Measurements from ENCODE around the gene KCNA10.

Gene KCNA10

DNA sequence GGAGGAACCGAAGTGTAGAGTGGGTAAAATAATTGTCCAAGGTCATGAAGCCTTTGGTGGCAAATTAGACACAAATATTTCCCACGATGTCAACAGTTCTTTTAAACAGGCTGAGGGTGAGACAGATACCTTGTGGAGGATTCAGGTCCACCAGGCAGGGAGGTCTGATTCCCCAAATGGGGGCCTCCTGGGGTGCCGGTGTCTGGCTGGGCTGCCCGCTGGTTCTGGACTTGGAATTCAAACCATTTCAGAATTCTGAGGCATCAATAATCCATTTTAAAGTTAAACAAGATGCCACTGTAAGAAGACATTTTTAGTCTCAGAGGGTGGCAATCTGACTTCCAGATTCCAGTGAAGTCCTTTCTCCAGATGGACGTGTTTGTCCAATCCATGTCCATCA is 15.5 kb downstream of the KCNA10 start:
- Histone ChIP-seq H2BK120ac (ENCODE audit: insufficient read depth, low read length, poor library complexity) (no peak overlapping the region), H4K12ac (ENCODE audit: low read depth, low read length) (no peak overlapping the region), H2AFZ (ENCODE audit: insufficient read depth, low read length, poor library complexity) (no peak overlapping the region), H3K79me2 (ENCODE audit: control insufficient read depth, insufficient read depth, low read length, poor library complexity) (no peaks in the 10 kb centered on the region), H3K23ac (ENCODE audit: low read length) (no peak overlapping the region), H3K9me3 (ENCODE audit: insufficient read depth, low read depth, low read length) (no peaks in the 10 kb centered on the region), H3K4ac (ENCODE audit: low read depth, low read length) (no peak overlapping the region), H3K79me1 (ENCODE audit: low read length) (no peaks in the 10 kb centered on the region), H3K9ac (ENCODE audit: low read length) (no peak overlapping the region), H3K4me3 (ENCODE audit: low read depth, low read length) (no peak overlapping the region), H3K27me3 (ENCODE audit: insufficient read depth, low read length) (no peaks in the 10 kb centered on the region), H3K36me3 (ENCODE audit: control insufficient read depth in 1 of 2, insufficient read depth in 2 of 2, low read length in 2 of 2) (no peaks in the 10 kb centered on the region), H3K18ac (ENCODE audit: low read length) (no peak overlapping the region), H4K8ac (ENCODE audit: low read depth, low read length) (no peak overlapping the region), H2BK5ac (ENCODE audit: low read depth, low read length, poor library complexity) (no peak overlapping the region), H2AK5ac (ENCODE audit: low read length) (no peak overlapping the region), H3K14ac (ENCODE audit: low read length) (no peak overlapping the region), H3K4me1 (ENCODE audit: control insufficient read depth in 1 of 2, insufficient read depth in 2 of 2, low read length in 2 of 2) (peaks cover 7 to 11% of the 10 kb centered on the region in 2 experiments), H4K91ac (ENCODE audit: low read depth, low read length) (no peak overlapping the region), H3K4me2 (ENCODE audit: low read length) (no peak overlapping the region), H3K27ac (ENCODE audit: low read depth, low read length) (no peak overlapping the region), H2BK12ac (ENCODE audit: low read length) (no peak overlapping the region)
- WGBS (ENCODE audit: extremely low coverage, insufficient coverage, insufficient read length), result no CpG with 5 or more reads among the region's 5 CpGs
- DNase-seq, result no peak

DNA sequence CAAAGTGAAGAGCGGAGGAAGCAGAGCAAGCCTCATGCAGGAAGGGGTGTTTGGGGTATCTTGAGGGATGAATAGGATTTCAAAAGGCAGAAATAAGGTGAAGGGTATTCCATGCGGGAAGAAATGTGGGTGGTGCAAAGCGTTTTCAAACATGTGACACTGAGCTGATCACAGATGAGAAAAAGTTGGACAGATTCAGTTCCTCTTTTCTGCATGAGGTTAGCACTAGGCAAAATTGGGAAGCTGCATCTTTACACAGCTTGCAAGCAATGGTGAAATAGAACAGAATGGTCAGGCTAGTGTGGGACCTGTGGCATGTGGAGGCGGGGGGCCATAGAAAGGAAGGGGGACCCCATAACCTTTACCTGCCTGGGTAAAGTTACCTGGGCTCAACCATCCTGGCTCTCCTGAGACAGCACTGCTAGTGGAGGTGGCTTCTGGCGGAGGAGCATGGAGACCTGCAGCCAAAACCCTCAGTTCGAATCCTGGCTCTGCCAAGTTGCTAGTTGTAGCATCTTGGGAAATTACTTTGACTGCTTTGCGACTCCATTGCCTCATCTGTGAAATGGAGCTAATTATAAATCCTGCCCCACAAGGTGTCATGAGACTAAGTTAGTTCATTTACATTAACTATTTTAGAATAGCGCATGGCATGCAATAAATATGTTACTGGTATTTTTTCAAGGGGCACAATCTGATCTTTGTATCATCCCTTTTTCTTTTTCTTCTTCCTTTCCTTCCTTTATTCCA is 16.4 kb downstream of the KCNA10 start:
- Histone ChIP-seq H3K18ac (ENCODE audit: low read length) (no peak overlapping the region), H2BK120ac (ENCODE audit: insufficient read depth, low read length, poor library complexity) (no peak overlapping the region), H3K14ac (ENCODE audit: low read length) (no peak overlapping the region), H3K79me1 (ENCODE audit: low read length) (no peaks in the 10 kb centered on the region), H4K12ac (ENCODE audit: low read depth, low read length) (no peak overlapping the region), H4K91ac (ENCODE audit: low read depth, low read length) (no peak overlapping the region), H2AK5ac (ENCODE audit: low read length) (no peak overlapping the region), H2BK5ac (ENCODE audit: low read depth, low read length, poor library complexity) (no peak overlapping the region), H3K27ac (ENCODE audit: low read depth, low read length) (no peak overlapping the region), H3K4me1 (ENCODE audit: control insufficient read depth in 1 of 2, insufficient read depth in 2 of 2, low read length in 2 of 2) (peaks cover 4% of the 10 kb centered on the region in 2 experiments), H3K27me3 (ENCODE audit: insufficient read depth, low read length) (no peaks in the 10 kb centered on the region), H3K36me3 (ENCODE audit: control insufficient read depth in 1 of 2, insufficient read depth in 2 of 2, low read length in 2 of 2) (no peaks in the 10 kb centered on the region), H3K79me2 (ENCODE audit: control insufficient read depth, insufficient read depth, low read length, poor library complexity) (no peaks in the 10 kb centered on the region), H3K4ac (ENCODE audit: low read depth, low read length) (no peak overlapping the region), H3K9me3 (ENCODE audit: insufficient read depth, low read depth, low read length) (no peaks in the 10 kb centered on the region), H4K8ac (ENCODE audit: low read depth, low read length) (no peak overlapping the region), H3K4me2 (ENCODE audit: low read length) (no peak overlapping the region), H2AFZ (ENCODE audit: insufficient read depth, low read length, poor library complexity) (no peak overlapping the region), H3K4me3 (ENCODE audit: low read depth, low read length) (no peak overlapping the region), H2BK12ac (ENCODE audit: low read length) (no peak overlapping the region), H3K23ac (ENCODE audit: low read length) (no peak overlapping the region), H3K9ac (ENCODE audit: low read length) (no peak overlapping the region)
- WGBS (ENCODE audit: extremely low coverage, insufficient coverage, insufficient read length), result no CpG with 5 or more reads among the region's 8 CpGs
- peak in 1 of 2 donors; percentile 7 for DNase-seq

DNA sequence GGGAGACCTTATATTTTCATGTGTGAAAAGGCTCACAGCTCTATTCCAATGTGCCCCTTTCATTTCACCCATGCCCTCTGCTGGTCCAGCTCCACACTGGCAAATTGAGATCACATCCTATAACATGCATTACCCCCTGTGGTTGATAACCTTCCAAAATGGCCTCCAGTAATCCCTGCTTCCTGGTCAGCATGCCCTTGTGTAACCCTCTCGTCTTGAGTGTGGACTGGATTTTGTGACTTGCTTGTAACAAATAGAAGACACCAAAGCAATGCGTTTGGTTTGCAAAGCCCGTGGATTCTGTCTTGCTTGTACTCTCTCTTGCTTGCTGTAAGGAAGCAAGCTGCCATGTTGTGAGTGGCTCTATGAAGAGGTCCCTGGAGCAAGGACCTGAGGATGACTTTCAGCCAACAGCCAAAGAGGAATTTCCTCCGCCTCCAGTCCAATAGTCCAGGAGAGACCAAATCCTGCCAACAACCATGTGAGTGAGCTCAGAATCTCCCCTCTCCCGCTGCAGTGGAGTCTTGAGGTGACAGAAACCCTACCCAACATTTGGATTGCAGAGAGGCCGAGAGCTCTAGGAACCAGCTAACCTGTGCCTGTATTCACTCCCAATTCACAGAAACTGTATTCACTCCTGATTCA is 17.4 kb downstream of the KCNA10 start:
- Histone ChIP-seq H2AK5ac (ENCODE audit: low read length) (no peak overlapping the region), H3K27me3 (ENCODE audit: insufficient read depth, low read length) (no peaks in the 10 kb centered on the region), H3K18ac (ENCODE audit: low read length) (no peak overlapping the region), H3K27ac (ENCODE audit: low read depth, low read length) (no peak overlapping the region), H3K4me3 (ENCODE audit: low read depth, low read length) (no peak overlapping the region), H2BK5ac (ENCODE audit: low read depth, low read length, poor library complexity) (no peak overlapping the region), H2BK12ac (ENCODE audit: low read length) (no peak overlapping the region), H4K12ac (ENCODE audit: low read depth, low read length) (no peak overlapping the region), H3K36me3 (ENCODE audit: control insufficient read depth in 1 of 2, insufficient read depth in 2 of 2, low read length in 2 of 2) (no peaks in the 10 kb centered on the region), H3K23ac (ENCODE audit: low read length) (no peak overlapping the region), H2BK120ac (ENCODE audit: insufficient read depth, low read length, poor library complexity) (no peak overlapping the region), H3K79me2 (ENCODE audit: control insufficient read depth, insufficient read depth, low read length, poor library complexity) (no peaks in the 10 kb centered on the region), H4K8ac (ENCODE audit: low read depth, low read length) (no peak overlapping the region), H2AFZ (ENCODE audit: insufficient read depth, low read length, poor library complexity) (no peak overlapping the region), H3K9ac (ENCODE audit: low read length) (no peak overlapping the region), H3K4ac (ENCODE audit: low read depth, low read length) (no peak overlapping the region), H3K4me2 (ENCODE audit: low read length) (no peak overlapping the region), H4K91ac (ENCODE audit: low read depth, low read length) (no peak overlapping the region), H3K9me3 (ENCODE audit: insufficient read depth, low read depth, low read length) (no peaks in the 10 kb centered on the region), H3K4me1 (ENCODE audit: control insufficient read depth in 1 of 2, insufficient read depth in 2 of 2, low read length in 2 of 2) (peaks cover 4% of the 10 kb centered on the region in 2 experiments), H3K14ac (ENCODE audit: low read length) (no peak overlapping the region), H3K79me1 (ENCODE audit: low read length) (no peaks in the 10 kb centered on the region)
- no peak for DNase-seq
- WGBS (ENCODE audit: extremely low coverage, insufficient coverage, insufficient read length), result no CpG with 5 or more reads among the region's 6 CpGs

DNA sequence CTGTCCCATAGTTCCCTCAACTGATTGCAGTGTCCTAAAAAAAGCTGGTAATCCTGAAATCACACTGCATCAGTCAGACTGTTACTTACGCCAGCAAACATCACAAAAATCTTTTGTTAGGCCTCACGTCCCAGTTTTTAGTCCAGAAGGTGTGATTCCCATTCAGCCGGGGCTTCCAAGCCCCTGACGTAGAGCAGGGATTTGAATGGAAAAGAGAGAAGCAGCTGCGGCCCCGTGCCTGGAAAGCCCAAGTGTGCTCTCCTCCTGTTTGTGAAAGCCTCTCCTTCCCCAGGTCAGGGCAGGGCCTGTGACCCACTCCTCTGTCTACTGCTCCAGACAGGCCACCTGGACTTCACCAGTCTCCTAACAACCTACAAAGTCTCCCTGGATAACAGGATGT is 20.7 kb downstream of the KCNA10 start:
- Histone ChIP-seq H3K23ac (ENCODE audit: low read length) (no peak overlapping the region), H3K27ac (ENCODE audit: low read depth, low read length) (no peak overlapping the region)
- WGBS (ENCODE audit: extremely low coverage, insufficient coverage, insufficient read length), result no CpG with 5 or more reads among the region's 6 CpGs

More for the DNA sequence above, 20.7 kb downstream of the KCNA10 start:
- H4K12ac ChIP-seq (ENCODE audit: low read depth, low read length), result no peak overlapping the region
- H3K18ac ChIP-seq (ENCODE audit: low read length), result no peak overlapping the region
- no peaks in the 10 kb centered on the region for H3K27me3 ChIP-seq (ENCODE audit: insufficient read depth, low read length)
- no peak overlapping the region for H3K4me3 ChIP-seq (ENCODE audit: low read depth, low read length)
- H3K4ac ChIP-seq (ENCODE audit: low read depth, low read length), result no peak overlapping the region
- DNase-seq, result no peak
- no peak overlapping the region for H3K4me2 ChIP-seq (ENCODE audit: low read length)
- no peak overlapping the region for H3K14ac ChIP-seq (ENCODE audit: low read length)
- no peaks in the 10 kb centered on the region for H3K9me3 ChIP-seq (ENCODE audit: insufficient read depth, low read depth, low read length)
- H4K8ac ChIP-seq (ENCODE audit: low read depth, low read length), result no peak overlapping the region
- no peaks in the 10 kb centered on the region for H3K79me1 ChIP-seq (ENCODE audit: low read length)
- no peak overlapping the region for H2BK120ac ChIP-seq (ENCODE audit: insufficient read depth, low read length, poor library complexity)
- no peak overlapping the region for H3K9ac ChIP-seq (ENCODE audit: low read length)
- no peak overlapping the region for H2BK12ac ChIP-seq (ENCODE audit: low read length)
- H3K79me2 ChIP-seq (ENCODE audit: control insufficient read depth, insufficient read depth, low read length, poor library complexity), result no peaks in the 10 kb centered on the region
- H2AK5ac ChIP-seq (ENCODE audit: low read length), result no peak overlapping the region
- H3K4me1 ChIP-seq (ENCODE audit: control insufficient read depth in 1 of 2, insufficient read depth in 2 of 2, low read length in 2 of 2), result no peaks in the 10 kb centered on the region
- H3K36me3 ChIP-seq (ENCODE audit: control insufficient read depth in 1 of 2, insufficient read depth in 2 of 2, low read length in 2 of 2), result no peaks in the 10 kb centered on the region
- no peak overlapping the region for H4K91ac ChIP-seq (ENCODE audit: low read depth, low read length)
- H2AFZ ChIP-seq (ENCODE audit: insufficient read depth, low read length, poor library complexity), result no peak overlapping the region
- no peak overlapping the region for H2BK5ac ChIP-seq (ENCODE audit: low read depth, low read length, poor library complexity)

Data from trophoblast cell (in vitro differentiated cells and primary cell).